ENCODE data around the gene UNC13D. TPM values are rescaled to one million over a fixed set of nuclear protein-coding genes. Genes with fewer than 3 reads are reported as not detected.

Gene UNC13D
- total RNA-seq = 10 to 100 TPM; 10.5 to 53.1 (median 22.6) TPM

- Histone ChIP-seq H3K27me3 (no peaks in the 10 kb centered on the region), H3K27ac (peak within 1 kb of the TSS; percentile 36 to 85 (median 80)), H3K4me3 (peak within 1 kb of the TSS in 3 of 4 donors; percentile 15 to 36 (median 32)), H3K36me3 (peaks cover 0 to 81% (median 25%) of the 10 kb centered on the region in 3 donors), H3K4me1 (peaks cover 0 to 47% (median 19%) of the 10 kb centered on the region in 4 donors), H3K9me3 (no peaks in the 10 kb centered on the region)
- WGBS, 2 donors = 74 to 75% methylated on average over 18 to 32 of the region's 35 CpGs
- TF ChIP-seq EP300 (IDR thresholded peaks at IDR 0.05) (no peak), CTCF (IDR thresholded peaks at IDR 0.05) (no peak), POLR2A (IDR thresholded peaks at IDR 0.05) (no peak)
- DNase-seq (ENCODE audit: low spot score in 2 of 2) = no peak
Observed at GRCh38 chr17:75843577-75844529, at the start of gene UNC13D. Gene UNC13D, minus strand, starts transcription at chr17:75844404. Its CDS starts 67 bp downstream, at chr17:75844337.

GRCh38 chr17:75893305-75894048 lies 49.3 kb upstream of the UNC13D start:
- TF ChIP-seq CTCF (IDR thresholded peaks at IDR 0.05) (no peak), POLR2A (IDR thresholded peaks at IDR 0.05) (no peak), EP300 (IDR thresholded peaks at IDR 0.05) (no peak)
- H3K36me3 ChIP-seq = peaks cover 0 to 52% (median 5%) of the 10 kb centered on the region in 3 donors
- no peak overlapping the region for H3K4me3 ChIP-seq
- H3K27ac ChIP-seq = peak overlapping the region in 1 of 4 donors; percentile 91
- DNase-seq (ENCODE audit: low spot score in 2 of 2) = no peak
- H3K9me3 ChIP-seq = no peaks in the 10 kb centered on the region
- H3K4me1 ChIP-seq = peaks cover 0 to 52% (median 24%) of the 10 kb centered on the region in 4 donors
- H3K27me3 ChIP-seq = no peaks in the 10 kb centered on the region
- 87 to 89% methylated on average over 14 to 18 of the region's 18 CpGs for WGBS, 2 donors

- Histone ChIP-seq H3K4me3 (no peak overlapping the region), H3K27ac (peak overlapping the region in 1 of 4 donors; percentile 41), H3K36me3 (peaks cover 0 to 51% (median 4%) of the 10 kb centered on the region in 3 donors), H3K27me3 (no peaks in the 10 kb centered on the region), H3K9me3 (no peaks in the 10 kb centered on the region), H3K4me1 (peaks cover 0 to 51% (median 24%) of the 10 kb centered on the region in 4 donors)
- 83 to 90% methylated on average over 11 to 12 of the region's 16 CpGs for WGBS, 2 donors
- no peak for DNase-seq (ENCODE audit: low spot score in 2 of 2)
- no peak for TF ChIP-seq EP300 (IDR thresholded peaks at IDR 0.05)
- TF ChIP-seq POLR2A (IDR thresholded peaks at IDR 0.05) = no peak
- no peak for TF ChIP-seq CTCF (IDR thresholded peaks at IDR 0.05)
Observed at GRCh38 chr17:75892556-75893224, 48.5 kb upstream of the UNC13D start.

- DNase-seq (ENCODE audit: low spot score in 2 of 2) = no peak
- 73 to 75% methylated on average over 20 to 30 of the region's 32 CpGs for WGBS, 2 donors
- TF ChIP-seq POLR2A (IDR thresholded peaks at IDR 0.05) (no peak), EP300 (IDR thresholded peaks at IDR 0.05) (no peak)
- H3K9me3 ChIP-seq = no peaks in the 10 kb centered on the region
- no peaks in the 10 kb centered on the region for H3K27me3 ChIP-seq
- H3K36me3 ChIP-seq = peaks cover 0 to 55% (median 4%) of the 10 kb centered on the region in 3 donors
- H3K4me3 ChIP-seq = no peak overlapping the region
- peak overlapping the region in 1 of 4 donors; percentile 41 for H3K27ac ChIP-seq
- H3K4me1 ChIP-seq = peaks cover 0 to 43% (median 21%) of the 10 kb centered on the region in 4 donors
Observed at GRCh38 chr17:75891605-75892555, 47.7 kb upstream of the UNC13D start.
